Measurements from ENCODE around the gene AK6.

- TF ChIP-seq FOXP2 (optimal IDR thresholded peaks at IDR 0.05; ENCODE audit: borderline replicate concordance, extremely low read depth, extremely low read length, insufficient read depth) (no peak), POLR2AphosphoS5 (IDR thresholded peaks at IDR 0.05; ENCODE audit: low read depth, low read length) (no peak), TAF1 (IDR thresholded peaks at IDR 0.05; ENCODE audit: borderline replicate concordance, insufficient read depth, low read length) (no peak), REST (IDR thresholded peaks at IDR 0.05; ENCODE audit: insufficient read depth in 1 of 2, low read depth in 2 of 2, low read length in 2 of 2) (no peak), SIN3A (IDR thresholded peaks at IDR 0.05; ENCODE audit: borderline replicate concordance, insufficient read depth, low read length) (no peak)
Observed at GRCh38 chr5:69312459-69313160, 56.7 kb downstream of the AK6 start.

All from PFSK-1 (cell line).